Measurements from ENCODE around the gene ELK1. TPM values are rescaled to one million over a fixed set of nuclear protein-coding genes. Genes with fewer than 3 reads are reported as not detected.

The ELK1 gene
- polyA plus RNA-seq, 1 donor from 2014 or later: 21.2 TPM

- TF ChIP-seq CTCF (IDR thresholded peaks at IDR 0.05; ENCODE audit: poor library complexity, severe bottlenecking): no peak
- no peak for TF ChIP-seq EP300 (conservative IDR thresholded peaks at IDR 0.05; ENCODE audit: poor library complexity, severe bottlenecking)
- TF ChIP-seq RAD21 (conservative IDR thresholded peaks at IDR 0.05): no peak
- no peak for TF ChIP-seq MXI1 (conservative IDR thresholded peaks at IDR 0.05; ENCODE audit: poor library complexity, severe bottlenecking)
- no peak for TF ChIP-seq POLR2AphosphoS5 (IDR thresholded peaks at IDR 0.05)
- TF ChIP-seq EZH2 (IDR thresholded peaks at IDR 0.05; ENCODE audit: borderline replicate concordance, insufficient read depth, low read length, poor library complexity, severe bottlenecking): no peak
- no peak for TF ChIP-seq SMC3 (conservative IDR thresholded peaks at IDR 0.05; ENCODE audit: poor library complexity)
- TF ChIP-seq TAF1 (IDR thresholded peaks at IDR 0.05; ENCODE audit: low read depth): no peak
- no peak for TF ChIP-seq REST (IDR thresholded peaks at IDR 0.05; ENCODE audit: borderline replicate concordance)
- Histone ChIP-seq H3K27me3 (ENCODE audit: insufficient read depth, low read depth, low read length) (no peaks in the 10 kb centered on the region), H3K9me3 (ENCODE audit: low read length) (no peaks in the 10 kb centered on the region), H3K4me2 (ENCODE audit: low read length) (no peak overlapping the region), H3K4me3 (ENCODE audit: low read length) (no peak overlapping the region), H2AFZ (ENCODE audit: low read depth, low read length) (no peak overlapping the region), H3K27ac (ENCODE audit: low read length) (no peak overlapping the region), H3K9me2 (ENCODE audit: insufficient read depth, low read length) (no peaks in the 10 kb centered on the region), H3K36me3 (ENCODE audit: insufficient read depth, low read length) (no peaks in the 10 kb centered on the region), H3F3A (ENCODE audit: insufficient read depth, low read length, poor library complexity, severe bottlenecking) (no peaks in the 10 kb centered on the region), H3K79me2 (replicated peaks; ENCODE audit: insufficient read depth, low read length) (no peaks in the 10 kb centered on the region), H3K9ac (ENCODE audit: low read length) (no peak overlapping the region), H4K20me1 (ENCODE audit: insufficient read depth) (no peaks in the 10 kb centered on the region)
These were observed 15.3 kb downstream of the ELK1 start for GRCh38 chrX:47634871-47635575.

- TF ChIP-seq TAF1 (IDR thresholded peaks at IDR 0.05; ENCODE audit: low read depth): no peak
- no peak for TF ChIP-seq EZH2 (IDR thresholded peaks at IDR 0.05; ENCODE audit: borderline replicate concordance, insufficient read depth, low read length, poor library complexity, severe bottlenecking)
- no peak for TF ChIP-seq MXI1 (conservative IDR thresholded peaks at IDR 0.05; ENCODE audit: poor library complexity, severe bottlenecking)
- TF ChIP-seq REST (IDR thresholded peaks at IDR 0.05; ENCODE audit: borderline replicate concordance): no peak
- TF ChIP-seq EP300 (conservative IDR thresholded peaks at IDR 0.05; ENCODE audit: poor library complexity, severe bottlenecking): no peak
- no peak for TF ChIP-seq SMC3 (conservative IDR thresholded peaks at IDR 0.05; ENCODE audit: poor library complexity)
- no peak for TF ChIP-seq POLR2AphosphoS5 (IDR thresholded peaks at IDR 0.05)
- TF ChIP-seq RAD21 (conservative IDR thresholded peaks at IDR 0.05): no peak
- TF ChIP-seq CTCF (IDR thresholded peaks at IDR 0.05; ENCODE audit: poor library complexity, severe bottlenecking): no peak
These were observed 16.4 kb downstream of the ELK1 start for GRCh38 chrX:47633689-47634590.

More at GRCh38 chrX:47633689-47634590, 16.4 kb downstream of the ELK1 start:
- Histone ChIP-seq H3K27me3 (ENCODE audit: insufficient read depth, low read depth, low read length) (no peaks in the 10 kb centered on the region), H3K4me2 (ENCODE audit: low read length) (no peak overlapping the region), H3K4me3 (ENCODE audit: low read length) (no peak overlapping the region), H3K79me2 (replicated peaks; ENCODE audit: insufficient read depth, low read length) (no peaks in the 10 kb centered on the region), H2AFZ (ENCODE audit: low read depth, low read length) (no peak overlapping the region), H3K9me2 (ENCODE audit: insufficient read depth, low read length) (no peaks in the 10 kb centered on the region), H3K36me3 (ENCODE audit: insufficient read depth, low read length) (no peaks in the 10 kb centered on the region), H3F3A (ENCODE audit: insufficient read depth, low read length, poor library complexity, severe bottlenecking) (no peaks in the 10 kb centered on the region), H4K20me1 (ENCODE audit: insufficient read depth) (no peaks in the 10 kb centered on the region), H3K9me3 (ENCODE audit: low read length) (no peaks in the 10 kb centered on the region), H3K9ac (ENCODE audit: low read length) (no peak overlapping the region), H3K27ac (ENCODE audit: low read length) (no peak overlapping the region)

Data from neural cell (in vitro differentiated cells).